Muscle of back (tissue), 13 donors: ENCODE results near the gene RCAN1. TPM values are rescaled to one million over a fixed set of nuclear protein-coding genes. Genes with fewer than 3 reads are reported as not detected.

ENCODE experiments used
- DNase-seq, 3 donors: peaks; one replicate each; pipeline versions ENCODE4 v3.0.0 to v3.0.0-alpha.2; 2013
- long read RNA-seq, 9 donors: transcript quantifications; one replicate each; lab custom pipeline, GENCODE V29; 2026
- polyA plus RNA-seq, 10 donors: library from polyadenylated mRNA; unstranded; fragments of 120-200 nt; gene quantifications; one replicate each; pipeline ENCODE4 v1.2.1, GENCODE V29; 2013; ENCODE audit not compliant: insufficient read length in 10 of 10

The RCAN1 gene
- 10 to 100 TPM; 21.8 to 55.5 (median 30.0) TPM for polyA plus RNA-seq
- long read RNA-seq, donor 1, partial matches to known transcripts: 0 of 5 reads
- long read RNA-seq, donor 1, other reads (novel, unspliced or antisense): 0 of 5 reads
- long read RNA-seq, donor 2, transcript RCAN1-201 (4 exons, 2,490 nt): major isoform, 5 of 10 reads
- long read RNA-seq, donor 2, partial matches to known transcripts: 0 of 10 reads
- long read RNA-seq, donor 2, other reads (novel, unspliced or antisense): 0 of 10 reads
- long read RNA-seq, donor 3: 0 reads
- long read RNA-seq, donor 4, partial matches to known transcripts: 0 of 6 reads
- long read RNA-seq, donor 4, other reads (novel, unspliced or antisense): 0 of 6 reads
- long read RNA-seq, donor 5, transcript RCAN1-201 (4 exons, 2,490 nt): major isoform, 6 of 14 reads
- long read RNA-seq, donor 5, partial matches to known transcripts: 0 of 14 reads
- long read RNA-seq, donor 5, other reads (novel, unspliced or antisense): 0 of 14 reads
- long read RNA-seq, donor 6, transcript RCAN1-202 (4 exons, 2,408 nt): minor isoform, 8 of 28 reads
- long read RNA-seq, donor 6, transcript RCAN1-201 (4 exons, 2,490 nt): major isoform, 10 of 28 reads
- long read RNA-seq, donor 6, partial matches to known transcripts: 7 of 28 reads
- long read RNA-seq, donor 6, other reads (novel, unspliced or antisense): 0 of 28 reads
- long read RNA-seq, donor 7, transcript RCAN1-202 (4 exons, 2,408 nt): major isoform, 5 of 17 reads
- long read RNA-seq, donor 7, partial matches to known transcripts: 8 of 17 reads
- long read RNA-seq, donor 7, other reads (novel, unspliced or antisense): 0 of 17 reads
- long read RNA-seq, donor 8, transcript RCAN1-202 (4 exons, 2,408 nt): major isoform, 8 of 14 reads
- long read RNA-seq, donor 8, transcript RCAN1-201 (4 exons, 2,490 nt): minor isoform, 5 of 14 reads
- long read RNA-seq, donor 8, partial matches to known transcripts: 0 of 14 reads
- long read RNA-seq, donor 8, other reads (novel, unspliced or antisense): 0 of 14 reads
- long read RNA-seq, donor 9: 0 reads

DNA sequence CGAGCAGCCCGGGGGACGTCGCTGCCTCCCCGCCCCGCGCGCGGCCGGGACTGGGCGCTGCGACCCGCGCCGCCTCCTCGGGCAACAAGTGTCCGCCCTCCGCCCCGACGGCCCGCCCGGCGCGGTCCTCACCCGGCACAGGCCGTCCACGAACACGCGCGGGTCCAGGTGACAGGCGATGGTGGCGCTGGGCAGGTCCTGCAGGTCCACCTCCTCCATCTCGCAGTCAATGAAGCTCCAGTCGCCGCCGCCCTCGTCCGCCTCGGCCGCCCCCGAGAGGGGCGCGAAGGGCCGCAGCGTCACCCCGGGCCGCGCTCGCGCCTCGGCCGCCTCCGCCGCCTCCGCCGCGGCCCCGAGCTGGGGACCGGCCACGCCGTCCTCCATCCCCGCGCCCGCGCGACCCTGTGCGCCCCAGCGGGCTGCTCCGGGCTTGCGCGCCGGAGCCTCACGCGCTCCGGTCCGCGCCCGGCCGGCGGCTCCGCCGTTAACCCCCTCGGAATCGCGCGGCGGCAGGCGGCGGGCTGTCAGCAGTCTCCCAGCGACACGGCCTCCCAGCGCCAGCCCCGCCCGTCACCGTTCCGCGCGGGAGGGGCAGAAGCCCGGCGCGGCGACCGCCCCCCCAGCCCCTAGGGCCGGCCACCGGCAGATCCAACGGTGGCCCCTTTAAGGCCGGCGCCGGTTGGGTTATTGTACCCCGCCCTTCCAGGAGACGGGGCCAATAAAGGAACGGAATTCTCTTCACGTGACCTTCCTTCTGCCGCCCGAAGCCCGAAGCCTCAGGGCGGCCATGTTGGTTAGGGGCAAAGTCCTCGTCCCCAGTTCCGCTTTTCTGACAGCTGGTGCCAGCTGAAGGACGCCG lies at the start of gene RCAN1:
TSS of gene RCAN1 (minus strand) at position 486 of the 859 bp plus-strand sequence. CDS start at position 384, 102 bp downstream.
- DNase-seq: peak; percentile 95 to 98 (median 95)

DNA sequence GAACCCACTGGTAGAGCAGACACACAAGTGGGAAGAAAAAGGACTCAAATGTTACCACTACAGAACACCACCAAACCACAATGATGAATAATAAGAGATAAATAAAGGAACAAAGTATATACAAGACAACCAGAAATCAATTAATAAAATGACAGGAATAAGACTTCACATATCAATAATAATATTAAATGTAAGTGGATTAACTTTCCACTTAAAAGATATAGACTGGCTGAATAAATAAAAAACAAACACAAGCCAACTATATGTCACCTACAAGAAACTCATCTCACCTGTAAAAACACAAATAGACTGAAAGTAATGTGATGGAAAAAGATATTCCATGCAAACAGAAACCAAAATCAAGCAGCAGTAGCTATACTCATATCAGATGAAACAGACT lies 46.9 kb upstream of the RCAN1 start:
- DNase-seq: no peak

- DNase-seq: no peak
Measured at GRCh38 chr21:34653522-34653921, 38.6 kb upstream of the RCAN1 start.

GRCh38 chr21:34651642-34652041 lies 36.7 kb upstream of the RCAN1 start:
- DNase-seq: no peak

- no peak for DNase-seq
Measured at GRCh38 chr21:34650861-34651431, 36.0 kb upstream of the RCAN1 start.

DNA sequence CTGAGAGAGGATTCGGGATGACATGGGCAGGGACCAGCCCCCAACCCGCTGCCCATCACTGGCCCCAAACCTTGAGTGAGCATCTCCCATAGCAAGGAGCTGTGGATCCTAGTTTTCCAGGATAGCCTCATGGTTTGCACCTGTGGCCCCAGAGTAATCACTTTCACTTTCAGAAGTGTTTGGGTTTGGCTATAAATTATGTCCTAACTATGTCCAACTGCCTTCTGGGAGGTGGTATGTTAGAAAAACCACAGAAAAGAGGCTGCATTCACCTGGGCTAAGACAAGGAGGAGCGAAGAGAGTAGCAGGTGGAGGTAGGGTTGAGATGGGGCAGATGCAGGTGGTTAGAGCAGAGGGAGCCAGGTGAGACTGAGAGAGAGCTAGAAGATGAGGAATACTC lies 34.5 kb upstream of the RCAN1 start:
- no peak for DNase-seq

GRCh38 chr21:34648739-34649297 lies 33.9 kb upstream of the RCAN1 start:
- DNase-seq: no peak

DNA sequence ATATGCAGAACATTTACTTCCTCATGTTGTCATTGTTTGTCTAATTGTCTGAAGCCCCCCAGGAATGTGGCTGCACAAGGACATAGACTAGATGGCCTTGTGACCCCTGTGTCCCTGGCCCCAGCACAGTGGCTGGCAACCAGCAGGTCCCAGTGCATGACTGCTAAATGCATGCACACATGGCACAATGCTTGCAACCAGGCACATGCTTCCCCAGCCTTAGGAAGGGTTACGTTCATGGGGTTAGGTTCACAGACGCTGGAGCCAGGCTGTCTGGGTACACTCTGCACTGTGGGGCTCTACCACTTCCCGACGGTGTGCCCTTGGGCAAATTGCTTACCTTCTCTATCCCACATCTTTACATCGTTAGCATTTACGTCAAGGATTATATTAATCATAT lies 32.6 kb upstream of the RCAN1 start:
- no peak for DNase-seq

GRCh38 chr21:34644825-34645224 lies 29.9 kb upstream of the RCAN1 start:
- DNase-seq: no peak

DNA sequence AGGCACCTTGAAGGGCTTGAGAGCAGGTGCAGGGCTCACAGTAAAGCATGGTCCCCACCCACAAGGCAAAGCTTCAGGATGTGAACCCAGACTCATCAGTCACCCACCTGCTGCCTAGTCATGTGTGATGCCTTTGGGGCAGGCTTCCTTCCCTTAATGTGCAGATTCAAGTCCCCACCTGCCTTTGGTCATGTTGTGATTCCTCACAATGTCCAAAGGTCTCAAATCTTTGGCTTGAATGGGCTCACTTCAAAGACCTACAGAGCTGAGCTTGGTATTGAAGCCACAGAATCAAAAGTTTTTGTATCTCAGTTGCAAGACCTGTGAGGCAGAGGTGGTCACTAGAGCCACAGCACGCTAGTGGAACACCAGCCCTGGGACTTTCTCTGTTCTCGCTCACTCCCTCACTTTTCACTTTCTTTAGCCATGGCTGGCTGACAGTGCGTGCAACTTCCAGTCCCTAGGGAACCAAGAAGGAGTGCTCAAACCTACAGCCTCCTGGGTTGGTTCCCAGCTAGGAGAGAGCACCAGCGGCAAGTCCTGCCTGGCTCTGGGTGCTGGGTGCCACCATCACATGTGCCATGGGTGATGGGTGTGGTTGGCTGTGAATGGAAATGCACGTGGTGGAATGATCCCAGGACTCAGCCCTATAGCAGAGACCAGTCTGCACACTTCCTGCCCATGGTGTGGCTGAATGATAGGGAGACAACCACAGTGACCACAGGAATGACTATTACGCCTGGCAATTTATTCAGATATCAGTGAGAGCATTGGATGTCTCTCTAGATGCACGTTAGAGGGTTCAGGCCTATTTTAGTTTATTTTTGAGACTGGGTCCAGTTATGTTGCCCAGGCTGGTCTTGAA lies 27.5 kb upstream of the RCAN1 start:
- no peak for DNase-seq

GRCh38 chr21:34640858-34641257 lies 25.9 kb upstream of the RCAN1 start:
- DNase-seq: peak in 1 of 3 donors; percentile 49

DNA sequence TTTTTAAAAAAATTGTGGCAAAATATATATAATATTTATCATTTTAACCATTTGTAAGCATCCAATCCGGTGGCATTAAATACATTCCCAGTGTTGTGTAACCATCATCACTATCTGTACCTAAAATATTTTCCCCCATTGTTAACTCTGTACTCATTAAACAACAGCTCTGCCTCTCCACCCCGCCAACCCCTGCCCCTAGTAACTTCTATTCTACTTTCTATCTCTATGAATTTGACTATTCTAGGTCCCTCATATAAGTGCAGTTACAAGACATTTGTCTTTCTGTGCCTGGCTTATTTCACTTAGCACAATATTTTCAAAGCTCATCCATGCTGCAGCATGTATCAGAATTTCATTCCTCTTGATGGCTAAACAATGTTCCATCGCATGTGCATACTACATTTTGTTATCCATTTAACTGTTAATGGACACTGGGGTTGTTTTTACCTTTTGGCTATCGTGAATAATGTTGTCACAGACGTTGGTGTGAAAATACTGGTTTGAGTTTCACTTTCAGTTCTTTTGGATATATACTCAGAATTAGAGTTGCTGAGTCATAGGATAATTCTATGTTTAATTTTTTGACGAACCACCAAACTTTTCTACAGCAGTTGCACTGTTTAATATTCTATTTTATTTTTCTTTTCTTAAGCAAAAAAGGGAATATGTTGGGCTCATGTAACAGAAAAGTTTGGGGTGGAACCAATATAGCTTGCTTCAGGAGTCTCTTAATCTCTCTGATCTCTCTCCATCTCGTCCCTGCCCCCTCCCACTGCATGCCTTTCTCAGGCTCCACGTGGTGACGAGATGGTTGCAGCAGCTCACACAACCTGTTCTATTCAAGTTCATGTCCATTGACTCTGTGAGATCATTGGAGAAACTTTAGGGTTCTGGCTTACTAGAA lies 25.2 kb upstream of the RCAN1 start:
- no peak for DNase-seq

DNA sequence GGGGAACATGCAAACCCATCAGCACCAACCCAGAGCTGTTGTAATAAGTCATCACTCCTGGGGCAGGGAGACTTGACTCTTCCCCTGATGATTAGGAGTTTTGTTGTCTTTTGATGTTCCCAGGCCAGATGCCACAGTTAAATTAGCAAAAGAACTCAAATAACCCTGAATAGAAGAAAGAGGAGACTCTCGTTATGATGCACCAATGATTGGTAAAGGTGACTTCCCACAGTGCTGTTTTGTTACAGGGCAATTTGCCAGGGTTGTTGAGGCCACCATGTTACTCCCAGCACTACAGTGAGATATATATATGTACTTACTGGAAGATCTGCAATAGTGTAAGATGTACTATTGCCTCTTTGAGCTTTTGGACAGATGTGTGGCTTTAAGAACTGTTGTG lies 24.3 kb upstream of the RCAN1 start:
- DNase-seq: no peak

DNA sequence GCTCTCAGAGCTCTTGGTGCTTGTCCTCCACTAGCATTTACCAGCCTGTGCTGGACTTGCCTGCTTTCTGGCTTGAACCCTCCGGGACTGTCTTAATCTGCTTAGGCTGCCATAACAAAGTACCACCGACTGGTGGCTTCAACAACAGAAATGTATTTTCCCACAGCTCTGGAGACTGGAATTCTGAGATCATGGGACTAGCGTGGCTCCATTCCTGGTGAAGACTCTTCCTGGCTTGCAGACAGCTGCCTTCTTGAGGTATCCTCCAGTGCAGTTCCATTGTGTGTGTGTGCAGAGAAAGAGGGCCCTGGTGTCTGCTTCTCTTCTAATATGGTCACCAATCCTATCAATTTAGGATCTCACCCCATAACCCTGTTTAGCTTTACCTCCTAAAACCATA lies 22.0 kb upstream of the RCAN1 start:
- DNase-seq: no peak

GRCh38 chr21:34635307-34635706 lies 20.4 kb upstream of the RCAN1 start:
- no peak for DNase-seq

- DNase-seq: no peak
Measured at GRCh38 chr21:34632498-34632897, 17.6 kb upstream of the RCAN1 start.

- DNase-seq: peak; percentile 49 to 77 (median 70)
Measured at GRCh38 chr21:34630536-34631143, 15.7 kb upstream of the RCAN1 start.

GRCh38 chr21:34626131-34626530 lies 11.2 kb upstream of the RCAN1 start:
- no peak for DNase-seq
